SHP77 treated with DMSO at 0.1 percent for 48 hours (cell line): ENCODE measurements around the gene MCF2L2.

Experiments
- DNase-seq: peaks from one replicate; lab custom pipeline; 2025; lab: John Stamatoyannopoulos, UW

Gene MCF2L2

DNA sequence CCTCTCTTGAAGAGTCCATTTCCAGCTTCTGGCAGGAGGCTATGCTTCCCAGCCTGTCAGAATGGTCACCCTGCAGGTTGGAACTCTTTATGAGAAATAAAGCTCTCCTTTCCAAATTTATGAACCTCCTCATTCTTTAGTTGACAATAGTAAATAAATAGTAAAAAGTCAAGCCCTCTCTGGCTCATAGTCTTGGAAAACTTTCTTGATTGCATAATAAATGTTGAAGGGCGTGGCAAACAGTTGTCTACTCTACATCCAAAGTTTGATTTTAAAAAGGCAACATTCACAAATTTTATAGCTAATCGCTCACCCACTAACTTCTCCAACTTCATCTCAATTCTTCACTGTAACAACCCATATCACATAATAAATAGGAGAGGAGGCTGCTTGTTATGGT lies 58.8 kb downstream of the MCF2L2 start:
- no peak for DNase-seq

DNA sequence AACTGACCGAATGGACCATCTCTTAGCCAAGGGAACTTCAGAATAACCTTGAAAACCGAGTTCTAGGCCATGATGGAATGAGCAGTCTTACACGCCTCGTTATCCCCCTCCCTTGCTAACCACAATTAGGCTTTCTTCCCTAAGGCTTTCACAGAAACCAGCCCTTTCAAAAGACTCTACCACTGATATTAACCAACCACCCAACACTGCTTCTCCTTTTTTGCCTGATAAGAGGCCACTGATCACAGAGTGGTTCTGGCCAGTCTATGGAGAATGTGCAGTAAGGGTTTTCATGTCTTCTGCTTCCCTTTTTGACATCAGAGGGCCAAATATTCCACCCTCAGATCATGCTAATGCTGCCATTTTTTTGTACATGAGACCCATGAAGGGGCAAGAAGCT lies 59.3 kb downstream of the MCF2L2 start:
- no peak for DNase-seq

DNA sequence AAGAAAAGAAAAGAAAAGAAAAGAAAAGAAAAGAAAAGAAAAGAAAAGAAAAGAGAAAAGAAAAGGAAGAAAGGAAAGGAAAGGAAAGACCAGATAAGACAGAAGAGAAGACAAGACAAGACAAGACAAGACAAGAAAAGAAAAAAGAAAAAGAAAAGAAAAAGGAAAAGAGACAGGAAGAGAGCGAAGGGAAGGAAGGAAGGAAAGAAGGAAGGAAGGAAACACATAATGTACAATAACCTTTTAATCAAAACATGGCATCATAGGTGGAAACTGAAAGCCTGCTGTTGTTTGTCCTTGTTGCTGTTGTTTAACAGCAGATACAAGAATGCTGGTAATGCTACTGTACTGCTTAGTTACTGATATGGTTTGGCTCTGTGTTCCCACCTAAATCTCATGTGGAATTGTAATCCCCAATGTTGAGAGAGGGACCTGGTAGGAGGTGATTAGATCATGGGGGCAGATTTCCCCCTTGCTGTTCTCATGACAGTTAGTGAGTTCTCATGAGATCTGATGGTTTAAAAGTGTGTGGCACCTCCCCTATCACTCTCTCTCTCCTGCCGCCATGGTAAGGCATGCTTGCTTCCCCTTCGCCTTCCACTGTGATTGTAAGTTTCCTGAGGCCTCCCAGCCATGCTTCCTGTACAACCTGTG lies 67.3 kb downstream of the MCF2L2 start:
- DNase-seq = no peak

DNA sequence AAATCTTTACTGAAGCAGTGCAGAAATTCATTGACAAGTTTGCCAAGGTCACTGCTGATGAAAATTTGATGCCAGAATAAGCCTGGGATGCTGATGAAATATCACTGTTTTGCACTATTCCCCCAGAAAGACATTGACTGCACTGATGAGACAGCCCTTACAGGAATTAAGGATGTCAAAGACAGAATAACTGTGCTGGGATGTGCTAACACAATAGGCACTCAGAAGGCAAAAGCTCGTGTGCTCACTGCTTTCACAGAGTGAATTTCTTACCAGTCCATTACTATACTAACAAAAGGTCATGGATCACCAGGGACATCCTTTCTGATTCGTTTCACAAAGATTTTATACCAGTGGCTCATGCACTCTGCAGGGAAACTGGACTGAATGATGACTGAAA lies 69.4 kb downstream of the MCF2L2 start:
- DNase-seq = no peak

DNA sequence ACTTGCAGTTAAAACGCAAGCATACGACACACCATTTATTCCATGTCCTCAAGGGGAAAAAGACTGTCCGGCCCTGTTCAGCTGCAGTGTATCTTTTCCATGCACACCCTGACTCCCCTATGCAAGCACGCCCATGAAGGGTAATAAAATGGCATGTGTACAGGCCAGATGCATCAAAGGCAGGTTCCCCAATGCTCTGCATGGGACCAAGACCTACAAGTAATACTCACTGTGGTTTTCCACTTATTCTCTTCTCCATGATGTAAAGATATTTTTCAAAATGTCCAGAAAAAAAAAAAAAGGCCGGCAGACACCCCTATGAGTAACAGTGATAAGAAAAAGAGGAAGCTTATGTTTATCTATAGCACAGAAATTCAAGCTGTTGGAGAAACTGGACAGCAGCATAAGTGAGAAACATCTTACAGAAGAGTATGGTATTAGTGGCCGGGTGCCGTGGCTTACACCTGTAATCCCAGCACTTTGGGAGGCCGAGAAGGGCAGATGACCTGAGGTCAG lies 70.8 kb downstream of the MCF2L2 start:
- DNase-seq = no peak

DNA sequence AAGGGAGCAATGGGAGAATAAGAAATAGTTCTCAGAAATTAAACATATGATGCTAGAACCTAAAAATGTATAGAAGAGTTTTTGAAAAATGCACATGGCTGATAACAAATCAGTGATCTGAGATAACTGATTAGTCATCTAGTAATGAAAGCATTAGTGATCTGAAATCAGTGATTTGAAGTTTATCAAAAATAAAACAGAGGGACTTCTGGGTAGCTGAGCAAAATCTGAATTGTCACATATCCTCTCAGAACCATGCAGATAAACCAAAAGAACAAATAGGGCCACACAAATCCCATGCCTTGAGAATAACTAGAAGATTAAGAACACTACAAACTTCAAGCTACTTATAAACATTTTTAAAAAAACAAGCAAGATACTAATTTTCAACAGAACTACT lies 71.5 kb downstream of the MCF2L2 start:
- DNase-seq = no peak

DNA sequence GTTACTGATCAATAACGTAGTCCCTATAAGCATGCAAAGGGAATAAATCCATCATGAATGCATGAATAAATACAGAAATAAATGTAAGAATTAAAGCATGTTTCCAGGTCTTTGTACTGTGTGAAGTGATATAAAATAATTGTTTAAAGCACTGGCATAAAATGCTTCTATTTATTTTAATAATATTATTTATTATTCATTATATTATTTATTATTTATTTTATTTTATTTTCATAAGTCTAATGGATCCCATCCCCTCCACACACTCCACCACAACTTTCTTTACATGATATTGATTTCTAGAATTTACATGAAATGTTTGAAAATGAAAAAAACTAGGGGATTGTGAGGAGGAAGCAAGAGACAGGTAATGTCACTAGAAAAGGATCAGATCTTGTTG lies 73.5 kb downstream of the MCF2L2 start:
- DNase-seq = no peak

DNA sequence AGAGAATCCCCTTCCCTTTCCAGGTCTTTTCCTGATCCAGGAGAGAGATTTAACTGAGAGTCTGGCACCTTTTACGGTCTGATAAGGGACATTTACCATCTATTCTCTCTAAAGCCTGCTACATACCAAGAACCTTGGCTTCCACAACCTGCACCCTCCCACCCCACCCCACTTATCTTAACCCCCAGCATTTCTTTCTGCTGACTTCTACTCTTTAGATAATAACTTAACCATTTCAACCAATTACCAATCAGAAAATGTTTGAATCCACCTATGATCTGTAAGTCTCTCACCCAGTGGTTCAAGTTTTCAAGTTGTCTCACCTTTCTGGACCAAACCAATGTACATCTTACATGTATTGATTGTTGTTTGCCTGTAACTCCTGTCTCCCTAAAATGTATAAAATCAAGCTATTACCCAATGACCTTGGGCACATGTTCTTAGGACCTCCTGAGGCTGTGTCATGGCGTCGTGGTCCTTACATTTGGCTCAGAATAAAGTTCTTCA lies 74.0 kb downstream of the MCF2L2 start:
- DNase-seq = no peak

DNA sequence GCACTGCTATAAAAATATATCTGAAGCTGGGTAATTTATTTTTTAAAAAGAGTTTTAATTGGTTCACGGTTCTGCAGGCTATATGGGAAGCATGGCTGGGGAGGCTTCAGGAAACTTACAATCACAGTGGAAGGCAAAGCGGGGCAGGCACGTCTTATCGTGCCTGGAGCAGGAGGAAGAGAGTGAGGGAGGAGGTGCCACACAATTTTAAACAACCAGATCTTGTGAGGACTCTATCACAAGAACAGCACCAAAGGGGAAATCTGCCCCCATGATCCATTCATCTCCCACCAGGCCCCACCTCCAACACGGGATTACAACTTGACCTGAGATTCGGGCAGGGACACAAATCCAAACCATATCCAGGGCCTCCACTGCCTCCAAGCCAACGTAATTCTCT lies 75.0 kb downstream of the MCF2L2 start:
- no peak for DNase-seq

DNA sequence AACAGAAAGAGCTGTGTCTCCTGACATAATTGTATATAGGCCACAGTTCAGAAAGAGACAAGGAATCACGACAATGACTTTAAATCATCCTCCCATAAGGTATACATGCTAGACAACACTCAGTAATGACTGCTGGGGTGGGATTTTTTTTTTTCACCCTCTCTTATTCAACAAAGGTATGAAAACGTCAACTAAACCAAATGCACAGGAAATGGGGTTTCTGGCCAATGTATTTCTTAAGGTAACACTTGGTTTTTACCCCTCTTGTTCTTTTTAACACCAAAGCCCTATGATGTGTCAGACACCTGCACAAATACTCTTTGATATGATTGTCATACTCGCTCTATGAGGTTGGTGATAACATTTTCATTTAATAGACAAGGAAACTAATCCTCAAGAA lies 78.3 kb downstream of the MCF2L2 start:
- no peak for DNase-seq

DNA sequence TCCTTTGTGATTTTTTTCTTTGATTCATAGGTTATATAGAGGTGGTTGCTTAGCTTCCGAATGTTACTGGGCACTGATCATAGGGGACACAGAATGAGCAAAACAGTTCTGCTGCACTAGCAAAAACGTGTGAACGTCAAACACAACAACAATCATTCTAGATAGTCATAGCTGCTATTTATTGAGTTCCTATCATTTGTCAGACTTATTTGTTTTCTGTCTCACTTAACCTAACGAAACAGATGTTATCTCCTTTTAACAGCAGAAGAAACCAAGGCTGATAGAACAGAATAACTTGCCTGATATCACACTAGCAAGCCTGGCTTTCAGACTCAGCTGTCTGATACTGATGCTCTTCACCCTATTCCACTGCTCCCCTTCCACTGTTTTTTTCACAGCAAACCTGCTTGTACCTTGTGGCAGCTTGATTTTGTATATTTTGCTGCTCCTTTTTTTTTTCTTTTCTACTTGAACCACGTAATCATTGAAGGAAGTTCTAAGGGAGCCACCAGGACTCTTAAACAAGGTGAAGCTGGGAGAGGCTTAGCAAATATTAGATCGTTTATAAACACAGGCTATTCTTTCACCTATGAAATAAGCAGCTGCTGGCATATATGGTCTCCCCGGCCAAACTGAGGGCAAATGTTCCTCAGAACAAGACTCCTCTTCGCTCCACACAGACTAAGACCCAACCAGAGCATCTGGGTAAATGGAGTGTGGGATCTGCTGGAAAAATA lies 78.8 kb downstream of the MCF2L2 start:
- no peak for DNase-seq

DNA sequence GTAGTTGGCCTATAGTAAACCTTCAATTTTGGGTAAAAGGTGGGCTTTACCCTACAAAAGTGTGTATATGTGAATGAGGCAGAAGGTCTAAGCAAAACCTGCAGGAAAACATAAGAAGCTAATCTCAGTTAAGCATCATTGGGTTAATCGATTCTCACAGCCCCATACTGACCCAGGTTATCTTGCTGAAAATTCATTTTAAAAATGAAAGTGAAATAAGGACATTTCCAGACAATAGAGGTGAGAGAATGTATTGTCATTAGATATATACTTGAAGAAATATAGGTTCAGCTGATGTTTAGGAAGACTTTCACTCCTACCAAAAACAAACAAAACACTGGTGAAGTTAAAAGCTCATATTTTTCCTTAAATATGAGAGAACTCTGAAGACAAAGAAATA lies 85.6 kb downstream of the MCF2L2 start:
- DNase-seq = no peak

DNA sequence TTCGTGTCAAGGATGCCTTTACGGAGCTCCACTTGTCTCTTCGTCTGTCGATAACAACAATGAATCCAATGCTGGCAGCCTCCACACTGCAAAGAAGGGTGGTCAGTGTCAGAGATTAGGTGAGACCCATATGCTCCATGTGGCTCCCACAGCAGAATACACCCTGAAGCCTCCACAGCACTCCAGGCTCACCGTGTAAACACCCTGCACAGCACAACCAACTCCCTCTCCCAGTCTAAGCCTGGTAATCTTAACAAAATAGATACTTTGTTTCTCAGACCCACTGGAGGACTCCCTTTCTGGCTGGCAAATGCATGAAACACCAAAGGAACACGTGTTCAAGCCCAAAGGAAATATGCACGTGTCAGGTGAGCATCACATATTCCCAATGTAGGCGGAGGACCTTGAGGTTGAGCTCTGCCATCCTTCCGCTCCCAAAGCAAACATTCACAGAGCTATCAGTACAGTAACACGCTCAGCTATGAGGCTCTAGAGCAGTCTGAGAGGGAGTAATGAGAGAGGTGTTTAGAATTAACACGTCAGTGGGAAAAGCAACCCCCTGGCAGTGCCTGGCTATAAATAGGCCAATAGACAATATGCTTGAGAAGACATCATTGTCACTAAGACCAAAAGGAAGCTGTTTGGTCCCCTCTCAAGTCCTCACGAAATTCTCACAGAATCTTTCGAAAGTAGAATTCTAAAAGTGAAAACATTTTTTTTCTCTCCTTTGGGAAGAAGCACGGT lies 86.7 kb downstream of the MCF2L2 start:
- no peak for DNase-seq

DNA sequence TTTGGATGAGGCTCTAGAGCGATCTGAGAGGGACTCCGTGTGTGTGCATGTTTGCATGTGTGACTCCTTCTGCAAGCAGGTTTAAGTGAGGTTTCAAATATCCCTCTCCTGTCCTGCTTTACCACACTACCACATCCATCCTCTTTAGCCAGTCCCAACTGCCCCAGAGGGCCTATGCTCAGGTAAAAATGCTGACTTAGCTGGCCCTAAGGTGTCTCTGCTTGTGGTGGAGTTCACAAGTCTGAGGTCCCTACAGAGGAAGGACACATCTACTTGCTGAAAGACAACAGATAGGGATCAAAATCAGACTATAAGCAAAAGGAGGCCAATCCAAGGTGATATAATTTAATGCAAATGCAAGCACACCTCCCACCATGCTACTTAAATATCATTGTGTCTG lies 88.2 kb downstream of the MCF2L2 start:
- DNase-seq = no peak

DNA sequence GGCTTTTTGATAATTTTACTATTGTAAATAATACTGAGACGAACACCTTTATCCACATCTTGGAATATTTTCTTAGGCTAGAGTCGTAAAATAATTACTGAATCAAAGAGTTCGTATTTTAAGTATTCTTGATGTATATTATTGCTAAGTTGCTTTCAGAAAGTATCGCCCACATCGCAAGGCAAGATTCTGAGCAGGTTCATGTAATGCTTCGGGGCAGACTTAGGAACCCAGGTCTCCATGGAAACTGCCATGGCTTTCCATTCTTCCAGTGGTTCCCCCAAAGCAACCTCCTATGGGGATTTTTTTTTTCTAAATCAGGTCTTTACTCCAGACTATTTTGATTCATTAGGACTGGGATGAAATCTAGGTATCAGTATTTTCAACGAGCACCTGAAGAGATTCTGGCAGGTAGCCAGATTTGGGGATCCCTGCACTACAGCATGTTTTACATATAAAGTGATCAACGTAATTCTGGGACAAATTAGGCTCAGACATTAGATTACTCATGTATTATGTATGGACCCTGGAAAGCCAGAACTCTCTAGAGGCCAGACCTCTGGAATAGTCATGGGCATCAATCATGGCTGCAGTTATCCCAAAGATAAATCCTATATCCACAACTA lies 88.8 kb downstream of the MCF2L2 start:
- no peak for DNase-seq

DNA sequence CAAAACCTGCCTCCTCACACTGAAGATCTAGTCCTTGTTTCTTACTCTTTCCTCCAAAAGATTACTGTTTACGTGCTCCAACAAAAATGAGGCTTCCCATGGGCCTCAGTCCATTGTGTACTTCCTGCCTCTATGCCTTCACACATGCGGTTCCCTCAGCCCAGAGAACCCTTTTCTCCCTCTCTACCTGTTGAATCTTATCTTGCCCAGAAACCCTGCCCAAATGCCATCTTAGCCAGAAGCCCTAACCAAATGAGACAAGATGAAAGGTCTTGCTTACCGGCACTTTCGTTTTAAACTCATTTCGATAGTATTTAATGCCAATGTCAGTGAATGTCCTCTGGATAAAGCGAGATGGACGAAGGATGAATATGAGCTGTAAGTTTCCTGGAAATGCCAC lies 89.9 kb downstream of the MCF2L2 start:
- no peak for DNase-seq

DNA sequence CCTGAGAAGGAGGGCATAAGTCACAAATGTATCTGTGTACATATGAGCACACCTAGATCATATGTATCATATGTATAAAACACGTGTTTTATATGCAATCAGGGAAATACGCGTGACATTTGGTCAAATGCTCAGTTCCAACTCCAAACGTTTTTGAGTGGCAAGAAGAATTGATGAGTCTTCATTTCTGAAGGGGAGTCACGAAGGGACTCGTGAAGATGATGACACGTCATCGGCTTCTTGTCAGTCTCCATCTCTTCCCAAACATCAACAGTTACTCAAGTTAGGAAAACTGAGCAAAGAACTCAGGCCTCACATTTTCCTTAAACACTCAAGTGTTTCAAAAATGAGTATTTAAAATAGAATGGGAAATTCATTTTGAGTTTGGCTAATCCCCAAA lies 95.9 kb downstream of the MCF2L2 start:
- DNase-seq = no peak

DNA sequence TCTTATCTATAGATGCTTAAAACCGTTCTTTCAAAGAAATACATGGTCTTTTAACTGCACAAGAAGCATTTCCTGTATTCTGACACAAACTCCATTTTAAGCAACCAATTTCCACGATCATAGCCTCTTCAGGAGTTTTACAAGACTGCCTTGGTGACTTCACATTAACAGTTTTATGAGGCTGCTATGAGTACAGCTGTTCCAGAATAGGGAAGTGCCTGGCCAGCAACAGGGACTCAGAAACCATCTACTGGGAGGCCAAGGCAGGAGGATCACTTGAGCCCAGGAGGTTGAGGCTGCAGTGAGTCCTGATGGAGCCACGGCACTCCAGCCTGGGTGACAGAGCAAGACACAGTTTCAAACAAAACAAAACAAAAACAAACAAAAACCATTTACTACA lies 96.9 kb downstream of the MCF2L2 start:
- DNase-seq = no peak

DNA sequence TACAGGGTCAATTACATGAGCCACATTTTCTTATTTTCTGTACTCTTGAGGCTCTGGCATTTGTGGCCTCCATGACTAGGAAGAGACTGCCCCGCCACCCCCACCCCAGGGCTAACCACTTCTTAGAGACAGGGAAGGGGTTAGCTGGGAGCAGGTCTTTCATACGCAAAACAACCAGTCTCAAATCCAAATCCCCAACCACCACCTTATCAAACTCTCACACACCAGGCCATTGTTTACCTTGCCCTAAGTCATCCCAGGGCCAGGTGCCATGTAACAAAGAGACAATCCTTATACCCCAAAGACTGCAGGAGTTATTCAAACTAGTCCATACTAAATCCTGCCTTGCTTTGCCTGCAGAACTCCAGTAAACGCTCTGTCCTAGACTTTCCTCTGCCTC lies 97.5 kb downstream of the MCF2L2 start:
- no peak for DNase-seq

DNA sequence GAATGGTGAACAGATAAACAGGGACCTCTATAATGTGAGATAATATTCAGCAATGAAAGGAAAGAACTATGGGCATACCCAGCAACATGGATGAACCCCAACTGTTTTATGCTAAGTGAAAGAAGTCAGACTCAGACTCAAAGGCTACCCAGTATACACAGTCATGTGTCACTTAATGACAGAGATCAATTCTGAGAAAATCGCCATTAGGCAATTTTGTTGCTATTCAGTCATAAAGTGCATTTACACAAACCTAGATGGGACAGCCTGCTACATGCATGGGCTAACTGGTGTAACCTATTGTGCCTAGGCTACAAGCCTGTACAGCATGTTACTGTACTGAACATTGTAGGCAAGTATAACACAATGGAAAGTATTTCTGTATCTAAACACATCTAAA lies 98.9 kb downstream of the MCF2L2 start:
- DNase-seq = no peak

DNA sequence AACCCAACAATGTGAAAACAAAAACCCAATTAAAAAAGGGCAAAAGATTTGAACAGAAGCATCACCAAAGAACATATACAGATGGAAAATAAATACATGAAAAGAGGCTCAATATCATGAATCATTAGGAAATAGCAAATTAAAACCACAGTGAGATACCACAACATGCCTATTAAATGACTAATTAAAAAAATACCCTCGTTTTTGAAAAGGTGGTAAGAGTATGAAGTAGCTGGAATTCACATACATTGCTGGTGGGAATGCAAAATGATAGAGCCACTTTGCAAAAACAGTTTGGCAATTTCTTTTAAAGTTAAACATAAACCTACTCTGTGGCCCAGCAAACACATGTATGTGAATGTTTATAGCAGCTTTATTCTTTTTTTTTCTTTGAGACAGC lies 99.6 kb downstream of the MCF2L2 start:
- no peak for DNase-seq

DNA sequence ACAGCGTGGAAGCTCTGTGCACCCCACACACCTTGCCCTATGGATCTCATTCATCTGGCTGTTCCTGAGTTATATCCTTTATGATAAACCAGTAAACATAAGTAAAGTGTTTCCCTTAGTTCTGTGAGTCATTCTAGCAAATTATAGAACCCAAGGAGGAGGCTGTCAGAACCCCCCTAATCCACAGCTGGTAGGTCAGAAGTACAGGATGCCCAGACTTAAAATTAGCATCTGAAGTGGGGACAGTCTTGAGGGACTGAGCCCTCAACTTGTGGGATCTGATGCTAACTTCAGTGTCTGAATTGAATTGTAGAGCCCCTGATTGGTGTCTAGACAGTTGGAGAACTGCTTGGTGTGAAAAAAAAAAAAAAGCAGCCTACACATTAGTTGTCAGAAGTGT lies 100.3 kb downstream of the MCF2L2 start:
- DNase-seq = no peak

DNA sequence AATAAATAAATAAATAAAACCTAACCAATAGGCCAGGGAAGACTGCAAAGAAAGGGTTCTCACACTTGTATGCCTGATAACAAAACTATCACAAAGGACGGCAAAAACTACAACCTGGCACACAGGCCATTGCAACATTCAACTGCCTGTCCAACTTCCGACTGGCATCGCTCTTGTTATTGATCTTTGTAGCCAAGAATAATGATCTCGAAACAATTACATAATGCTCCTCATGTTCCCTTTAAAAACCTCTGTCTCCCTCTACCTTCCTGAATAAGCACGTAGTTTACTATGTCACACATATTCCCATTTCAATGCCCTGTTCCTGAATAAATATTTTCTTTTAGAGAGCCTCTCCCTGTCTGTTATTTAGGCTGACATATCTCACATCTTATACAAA lies 101.1 kb downstream of the MCF2L2 start:
- DNase-seq = no peak
